ENCODE data around the gene RPS6KA2.

The RPS6KA2 gene

DNA sequence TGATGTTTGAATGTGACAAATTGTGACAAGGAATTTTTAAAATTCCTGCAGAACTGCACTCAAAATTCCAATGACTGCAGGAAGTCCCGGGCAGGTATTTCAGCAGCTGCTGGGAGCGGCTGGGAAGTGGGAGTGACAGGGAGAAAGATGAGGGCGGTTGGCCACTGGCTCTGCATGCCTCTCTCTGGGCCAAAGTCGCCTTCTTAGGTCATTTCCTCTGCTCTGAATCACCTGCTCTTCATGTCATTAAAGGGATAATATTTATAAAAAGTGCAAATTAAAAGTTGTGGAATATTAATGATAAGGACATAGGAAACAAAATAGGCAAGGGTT is 84.5 kb downstream of the RPS6KA2 start:
- TF ChIP-seq, protein P1, sequence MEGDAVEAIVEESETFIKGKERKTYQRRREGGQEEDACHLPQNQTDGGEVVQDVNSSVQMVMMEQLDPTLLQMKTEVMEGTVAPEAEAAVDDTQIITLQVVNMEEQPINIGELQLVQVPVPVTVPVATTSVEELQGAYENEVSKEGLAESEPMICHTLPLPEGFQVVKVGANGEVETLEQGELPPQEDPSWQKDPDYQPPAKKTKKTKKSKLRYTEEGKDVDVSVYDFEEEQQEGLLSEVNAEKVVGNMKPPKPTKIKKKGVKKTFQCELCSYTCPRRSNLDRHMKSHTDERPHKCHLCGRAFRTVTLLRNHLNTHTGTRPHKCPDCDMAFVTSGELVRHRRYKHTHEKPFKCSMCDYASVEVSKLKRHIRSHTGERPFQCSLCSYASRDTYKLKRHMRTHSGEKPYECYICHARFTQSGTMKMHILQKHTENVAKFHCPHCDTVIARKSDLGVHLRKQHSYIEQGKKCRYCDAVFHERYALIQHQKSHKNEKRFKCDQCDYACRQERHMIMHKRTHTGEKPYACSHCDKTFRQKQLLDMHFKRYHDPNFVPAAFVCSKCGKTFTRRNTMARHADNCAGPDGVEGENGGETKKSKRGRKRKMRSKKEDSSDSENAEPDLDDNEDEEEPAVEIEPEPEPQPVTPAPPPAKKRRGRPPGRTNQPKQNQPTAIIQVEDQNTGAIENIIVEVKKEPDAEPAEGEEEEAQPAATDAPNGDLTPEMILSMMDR (IDR thresholded peaks at IDR 0.05) = no peak

DNA sequence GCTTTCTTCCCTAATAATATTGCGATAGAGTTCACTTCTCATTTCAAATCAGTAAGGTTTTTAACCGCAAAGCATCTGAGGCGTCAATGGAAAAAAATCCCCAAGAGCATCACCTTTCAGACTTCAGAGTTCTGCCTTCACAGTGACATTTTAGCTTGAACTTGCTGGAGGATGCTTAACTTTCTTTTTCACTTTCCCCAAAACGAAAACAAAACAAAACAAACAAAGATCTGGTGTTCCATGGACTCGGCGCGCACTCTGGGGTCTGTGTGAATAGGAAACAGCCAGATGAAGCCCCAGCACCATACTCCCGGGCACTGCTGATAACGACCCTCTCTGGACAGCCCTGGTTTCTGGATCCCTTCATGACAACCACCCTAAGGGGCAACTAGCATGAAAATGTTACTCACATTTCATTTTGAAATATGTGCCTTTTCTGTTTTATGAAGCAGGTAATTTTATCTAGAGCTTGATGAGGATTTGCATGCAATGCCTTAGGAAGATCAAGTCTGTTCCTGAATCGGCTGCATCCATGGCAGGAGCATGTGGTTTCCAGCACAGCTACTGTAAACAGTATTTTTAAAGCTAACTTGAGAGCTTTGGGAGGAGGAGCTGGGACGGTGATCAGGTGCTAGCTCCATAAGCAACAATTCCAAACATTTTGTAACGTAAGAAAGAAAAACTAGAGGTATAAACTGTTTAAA is 85.0 kb downstream of the RPS6KA2 start:
- TF ChIP-seq, protein P1 (IDR thresholded peaks at IDR 0.05) = no peak

DNA sequence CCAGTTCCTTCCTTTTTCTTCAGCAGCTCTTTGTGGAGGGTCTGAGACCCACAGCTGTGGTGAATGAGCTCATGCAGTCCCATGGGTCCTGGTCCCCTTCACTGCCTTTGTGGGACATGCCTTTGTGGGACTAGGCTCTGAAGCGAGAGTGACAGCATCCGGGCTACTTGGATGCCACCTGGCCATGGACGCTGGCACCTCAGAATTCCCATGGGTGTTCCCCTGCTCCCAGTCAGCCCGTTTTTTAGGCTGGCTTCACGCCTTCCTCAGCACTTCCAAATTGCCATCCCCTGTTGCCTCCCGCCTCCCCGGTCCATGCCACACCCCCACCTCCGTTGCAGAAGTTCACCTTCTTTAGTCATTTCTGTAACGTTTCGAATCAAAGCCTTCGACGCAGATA is 85.7 kb downstream of the RPS6KA2 start:
- TF ChIP-seq, protein P1 (IDR thresholded peaks at IDR 0.05) = no peak

DNA sequence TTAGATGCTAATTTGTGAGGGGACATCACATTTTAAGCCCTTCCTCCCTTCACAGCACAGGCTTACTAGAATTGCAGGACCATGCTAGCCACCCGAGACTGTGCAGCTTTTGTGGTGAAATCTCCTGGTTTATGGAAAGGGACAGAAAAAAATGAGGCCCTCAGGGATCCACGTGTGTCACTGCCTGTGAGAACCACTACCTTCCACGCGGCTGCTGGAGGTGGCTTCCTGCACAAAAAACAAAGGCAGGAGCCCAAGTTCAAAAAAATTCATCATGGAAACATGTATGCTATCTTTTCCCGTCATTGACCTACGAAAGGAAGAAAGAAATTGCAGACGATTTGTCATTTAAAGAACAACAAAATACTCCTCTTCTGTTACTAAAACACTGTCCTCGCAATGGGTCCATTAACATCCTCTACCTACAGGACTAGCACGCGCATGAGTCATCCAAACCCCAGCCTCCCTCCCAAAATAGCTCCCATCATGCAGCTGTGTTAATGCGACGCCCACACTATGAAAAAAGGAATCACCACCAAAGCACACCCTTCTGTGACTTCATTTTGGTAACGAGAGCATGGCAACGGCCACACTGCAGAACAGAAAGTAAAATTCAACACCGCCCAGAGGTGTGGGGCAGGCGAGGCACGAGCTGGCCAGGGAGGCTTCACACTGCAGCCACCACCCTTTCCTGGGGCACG is 86.3 kb downstream of the RPS6KA2 start:
- TF ChIP-seq, protein P1 (IDR thresholded peaks at IDR 0.05) = no peak

DNA sequence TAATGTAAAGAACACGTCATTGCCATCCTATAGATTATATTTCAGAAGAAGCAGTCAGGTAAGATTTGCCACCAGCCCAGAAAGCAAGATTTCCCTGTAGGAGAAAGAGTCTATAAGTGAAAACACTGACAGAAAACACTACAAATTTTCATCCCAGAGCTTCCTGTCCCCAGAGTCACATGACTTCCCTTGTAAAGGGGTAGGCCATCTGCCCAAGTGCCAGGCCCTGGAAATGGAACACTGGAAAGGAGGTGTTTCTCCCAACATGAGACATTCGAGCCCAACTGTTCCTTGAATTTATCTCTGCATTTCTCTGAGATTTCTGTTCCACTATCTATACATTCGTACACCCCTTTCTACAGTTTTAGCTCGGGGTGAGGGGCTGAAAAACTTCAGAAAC is 87.5 kb downstream of the RPS6KA2 start:
- TF ChIP-seq, protein P1 (IDR thresholded peaks at IDR 0.05) = no peak

DNA sequence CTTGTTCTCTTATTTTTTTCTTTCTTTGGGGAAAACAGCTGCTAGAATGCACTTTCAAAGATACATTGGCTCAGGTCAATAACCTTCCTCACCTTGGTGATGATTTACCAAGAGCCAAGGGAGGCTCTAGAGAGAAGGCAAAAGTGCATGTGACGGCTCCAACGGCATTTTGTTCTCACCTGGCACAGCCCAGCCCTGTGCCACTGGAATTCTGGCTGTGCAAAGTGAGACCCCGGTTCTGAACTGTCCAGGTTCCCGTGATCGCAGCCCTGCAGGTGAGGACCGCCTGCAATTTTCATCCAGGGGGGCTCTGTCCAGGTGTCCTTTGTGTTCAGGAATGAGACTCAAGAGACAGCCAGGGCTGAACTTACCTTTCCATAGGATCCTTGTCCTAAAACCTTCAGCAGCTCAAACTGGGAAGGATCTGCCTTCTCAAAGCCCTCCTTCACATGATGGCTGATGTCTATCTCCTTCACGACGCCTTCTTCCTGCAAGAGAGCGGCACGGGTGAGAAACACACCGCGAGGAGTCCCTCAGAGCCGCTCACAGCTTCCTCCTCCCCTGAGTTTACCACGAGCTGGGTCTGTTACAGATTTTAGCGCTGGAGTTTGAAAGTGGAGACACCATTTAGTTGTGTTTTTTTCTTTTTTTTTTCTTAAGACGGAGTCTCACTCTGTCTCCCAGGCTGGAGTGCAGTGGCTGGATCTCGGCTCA is 88.6 kb downstream of the RPS6KA2 start:
- TF ChIP-seq, protein P1 (IDR thresholded peaks at IDR 0.05) = no peak

DNA sequence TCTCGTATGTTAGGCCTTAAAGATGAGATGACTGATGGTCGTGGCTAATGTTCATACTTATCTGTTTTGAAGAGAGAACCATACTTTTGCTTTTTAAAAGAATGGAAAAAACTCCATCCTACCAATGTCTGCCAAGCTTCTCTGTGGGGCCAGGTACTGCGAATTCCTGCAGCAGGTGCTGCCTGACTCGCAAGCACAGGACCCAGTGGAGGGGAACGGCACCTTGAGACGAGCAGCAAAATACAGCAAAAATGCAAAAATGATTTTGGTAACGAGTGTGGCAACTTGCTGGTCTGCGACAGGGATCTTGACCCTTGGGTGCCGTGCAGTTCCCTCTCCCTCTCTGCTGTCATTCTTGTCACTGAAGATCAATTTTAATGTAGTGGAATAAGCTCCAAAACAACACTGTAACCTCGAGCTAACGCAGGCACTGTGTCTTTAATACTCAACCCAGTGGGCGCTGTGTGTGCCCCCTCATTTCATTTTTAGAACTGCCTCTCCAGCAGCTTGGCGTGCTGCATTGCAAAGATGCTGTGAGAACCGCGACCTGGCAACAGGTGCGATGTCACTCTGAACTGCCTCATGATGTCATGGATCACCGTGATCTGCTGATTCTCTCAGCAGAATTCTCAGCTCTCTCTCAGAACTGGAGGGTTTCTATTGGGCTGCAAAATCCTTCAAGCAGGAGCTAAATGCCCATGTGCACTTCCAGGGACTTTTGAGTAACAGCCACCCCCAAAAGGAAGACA is 92.2 kb downstream of the RPS6KA2 start:
- TF ChIP-seq, protein P1 (IDR thresholded peaks at IDR 0.05) = no peak

All from LNCAP (cell line).